GM21619 (cell line): ENCODE results near the gene SORCS2.

Experiments used
- ATAC-seq: cut with Tn5 transposase; IDR thresholded peaks from one replicate; pipeline ENCODE4 v1.9.1; 2021; ENCODE audit not compliant: unreplicated experiment

Gene SORCS2

DNA sequence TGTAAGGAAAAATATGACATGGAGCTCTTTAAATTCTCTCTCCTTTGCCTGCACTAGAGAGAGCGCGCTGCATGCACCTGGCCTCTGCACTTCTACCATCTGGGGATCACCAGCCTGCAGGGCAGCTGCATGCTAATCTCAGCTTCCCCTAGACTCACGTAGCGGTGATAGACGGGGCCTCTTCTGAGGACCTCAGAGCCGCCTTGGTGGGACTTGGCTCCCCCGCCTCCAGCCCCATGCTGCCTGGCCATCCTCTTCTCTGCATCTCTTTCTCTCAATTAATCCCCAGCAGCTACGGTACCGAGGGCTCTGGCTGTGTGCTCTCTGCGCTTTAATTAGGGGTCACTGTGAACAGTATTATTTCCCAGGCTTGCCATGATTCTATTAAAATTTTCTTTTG lies 295.2 kb downstream of the SORCS2 start:
- ATAC-seq: no peak

DNA sequence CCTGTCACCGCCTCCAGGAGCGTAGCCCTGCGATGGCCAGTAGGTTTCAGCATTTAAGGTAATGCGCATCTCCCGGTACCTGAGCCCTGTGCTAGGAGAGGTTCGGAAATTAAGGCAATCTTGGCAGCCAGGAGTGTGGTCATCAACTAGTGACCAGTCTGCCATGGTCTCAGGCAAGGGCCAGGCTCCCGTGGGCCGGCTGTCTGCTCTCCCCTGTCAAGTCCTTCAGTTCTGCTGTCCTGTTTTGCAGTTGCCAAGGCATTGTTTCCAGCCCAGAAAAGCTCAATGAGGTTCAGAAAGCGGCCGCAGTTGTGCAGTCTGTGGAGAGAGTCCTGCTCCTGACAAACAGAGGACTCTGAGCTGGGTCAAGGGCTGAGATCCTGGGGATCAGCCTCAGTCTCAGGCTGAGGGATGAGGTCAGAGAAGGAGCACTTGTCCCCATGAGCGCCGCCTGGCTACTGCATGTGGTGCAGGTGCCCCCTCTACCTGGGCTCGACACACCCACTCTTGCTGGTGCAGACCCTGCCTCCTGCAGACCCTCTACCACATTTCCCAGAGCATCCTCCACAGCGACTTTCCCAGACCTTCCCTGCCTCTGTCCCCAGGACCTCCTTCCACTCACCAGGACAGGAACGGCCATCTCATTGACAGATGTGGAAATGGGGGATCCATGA lies 295.8 kb downstream of the SORCS2 start:
- ATAC-seq: no peak

DNA sequence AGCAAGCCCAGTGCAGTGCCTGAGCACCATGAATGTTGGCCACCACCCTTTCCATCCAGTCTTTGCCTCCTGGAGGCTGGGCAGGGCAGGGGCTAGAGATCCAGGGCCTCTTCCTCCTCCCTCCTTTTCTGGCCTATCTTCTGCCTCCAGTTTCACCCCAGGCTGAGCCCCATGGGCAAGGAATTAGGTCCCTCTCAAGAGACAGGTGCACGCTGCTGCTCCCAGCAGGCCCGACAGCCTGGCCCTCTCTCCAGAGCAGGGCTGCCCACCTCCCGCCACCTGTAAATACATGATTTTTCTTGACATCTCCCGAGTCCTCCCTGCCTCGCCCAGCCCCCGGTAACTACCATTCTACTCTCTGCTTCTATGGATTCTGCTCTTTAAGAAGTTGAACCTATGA lies 299.6 kb downstream of the SORCS2 start:
- no peak for ATAC-seq

DNA sequence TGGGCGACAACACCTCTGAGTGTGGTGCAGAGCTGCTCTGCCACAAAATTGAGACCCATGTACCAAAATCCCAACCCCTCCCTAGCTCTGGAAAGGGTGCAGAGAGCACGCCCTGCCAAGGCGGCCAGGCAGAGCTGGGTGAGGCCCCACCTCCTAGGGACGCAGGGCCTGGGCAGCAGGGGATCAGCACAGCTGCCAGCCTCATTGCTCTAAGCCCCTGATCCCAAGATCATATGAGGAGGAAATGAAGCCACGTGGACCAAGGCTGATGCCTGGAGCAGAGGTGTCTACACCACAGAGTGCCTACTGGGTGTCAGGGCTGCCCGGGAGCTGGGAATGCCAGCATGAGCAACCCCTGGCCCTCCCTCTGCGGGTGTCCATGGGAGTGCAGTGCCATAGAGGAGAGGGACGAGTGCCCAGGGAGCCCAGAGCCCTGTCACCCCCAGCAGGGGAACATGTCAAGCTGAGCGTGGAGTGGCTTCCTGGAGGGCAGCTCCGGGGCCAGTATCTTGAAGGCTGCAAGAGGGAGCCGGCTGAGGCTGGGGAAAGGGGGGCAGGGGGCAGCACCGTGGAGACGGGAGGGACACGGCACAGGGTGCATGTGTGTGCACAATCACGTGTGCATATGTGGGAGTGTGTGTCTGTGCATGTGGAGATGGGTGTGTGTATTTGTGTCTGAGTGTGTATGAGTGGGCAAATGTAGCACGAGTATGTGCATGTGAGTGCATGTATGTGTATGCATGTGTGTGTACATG lies 306.3 kb downstream of the SORCS2 start:
- no peak for ATAC-seq

DNA sequence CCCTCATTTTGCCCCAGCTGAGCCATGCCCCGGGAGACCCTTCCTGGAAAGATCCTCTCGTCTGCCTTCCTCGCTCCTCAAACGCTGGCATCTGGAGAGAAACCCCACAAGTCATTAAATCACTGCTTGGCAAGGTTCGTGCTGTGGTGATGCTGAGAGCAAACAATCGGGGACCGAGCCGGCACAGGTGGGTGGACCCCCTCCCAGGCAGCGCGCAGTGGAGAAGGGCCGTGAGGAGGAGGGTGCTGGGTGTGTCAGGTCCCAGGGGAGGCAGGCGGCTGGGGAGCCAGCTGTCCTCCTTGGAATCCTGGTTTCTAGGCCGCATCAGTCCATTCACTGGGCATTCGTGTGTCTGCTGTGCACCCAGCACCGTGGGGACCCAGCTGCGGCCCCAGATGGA lies 307.3 kb downstream of the SORCS2 start:
- ATAC-seq: no peak

DNA sequence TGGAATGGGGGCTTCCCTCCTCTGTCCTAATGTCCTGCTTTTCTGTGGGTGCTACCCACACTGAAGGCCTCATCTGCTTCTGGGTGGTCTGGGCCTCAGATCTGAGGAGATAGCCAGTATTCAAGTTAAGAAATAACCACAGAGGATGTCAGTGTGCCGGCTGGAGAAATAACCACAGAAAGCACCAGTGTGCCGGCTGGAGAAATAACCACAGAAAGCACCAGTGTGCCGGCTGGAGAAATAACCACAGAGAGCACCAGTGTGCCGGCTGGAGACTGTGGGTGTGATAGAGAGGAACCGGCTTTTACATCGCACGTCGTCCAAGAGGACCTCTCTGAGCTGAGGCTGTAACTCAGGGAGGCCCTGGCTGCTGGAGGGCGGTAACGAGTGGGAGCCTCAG lies 308.1 kb downstream of the SORCS2 start:
- no peak for ATAC-seq

DNA sequence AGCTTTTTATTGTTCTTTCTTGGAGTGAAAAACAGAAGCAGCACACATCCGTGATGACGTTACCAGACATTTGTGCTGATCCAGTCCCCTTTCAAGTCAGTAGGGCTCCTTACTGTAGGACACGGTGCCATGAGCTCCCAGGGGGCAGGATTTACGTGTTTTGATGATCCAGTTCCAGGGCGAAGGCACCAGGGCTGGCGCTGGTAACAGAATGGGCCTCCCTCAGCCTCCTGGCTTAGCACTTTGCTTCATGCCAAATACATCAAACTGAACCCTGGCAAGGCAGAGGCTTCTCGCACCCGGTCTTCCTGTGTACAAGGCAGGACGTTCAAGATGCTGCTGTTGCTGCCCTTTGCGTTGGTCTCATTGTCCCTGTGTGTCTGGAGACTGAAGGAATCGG lies 309.0 kb downstream of the SORCS2 start:
- ATAC-seq: no peak

DNA sequence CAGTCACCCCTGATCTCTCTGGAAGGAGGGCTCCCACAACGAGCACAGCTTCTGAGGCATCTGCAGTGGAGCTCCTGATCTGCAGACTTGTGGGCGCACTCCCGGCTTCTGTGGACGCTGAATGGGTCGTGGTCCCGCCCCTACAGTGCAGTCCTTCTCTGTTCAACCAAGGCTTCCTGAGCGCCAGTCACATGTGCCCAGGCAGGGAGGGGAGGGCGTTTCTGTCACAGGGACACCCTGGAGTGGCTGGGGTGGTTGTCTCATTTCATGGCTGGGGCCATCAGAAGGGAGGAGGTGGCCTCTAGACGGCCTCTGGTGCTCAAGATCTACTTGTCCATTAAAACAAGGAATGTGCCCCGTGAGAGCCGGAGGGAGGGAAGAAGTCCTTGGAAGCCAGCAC lies 309.5 kb downstream of the SORCS2 start:
- no peak for ATAC-seq

DNA sequence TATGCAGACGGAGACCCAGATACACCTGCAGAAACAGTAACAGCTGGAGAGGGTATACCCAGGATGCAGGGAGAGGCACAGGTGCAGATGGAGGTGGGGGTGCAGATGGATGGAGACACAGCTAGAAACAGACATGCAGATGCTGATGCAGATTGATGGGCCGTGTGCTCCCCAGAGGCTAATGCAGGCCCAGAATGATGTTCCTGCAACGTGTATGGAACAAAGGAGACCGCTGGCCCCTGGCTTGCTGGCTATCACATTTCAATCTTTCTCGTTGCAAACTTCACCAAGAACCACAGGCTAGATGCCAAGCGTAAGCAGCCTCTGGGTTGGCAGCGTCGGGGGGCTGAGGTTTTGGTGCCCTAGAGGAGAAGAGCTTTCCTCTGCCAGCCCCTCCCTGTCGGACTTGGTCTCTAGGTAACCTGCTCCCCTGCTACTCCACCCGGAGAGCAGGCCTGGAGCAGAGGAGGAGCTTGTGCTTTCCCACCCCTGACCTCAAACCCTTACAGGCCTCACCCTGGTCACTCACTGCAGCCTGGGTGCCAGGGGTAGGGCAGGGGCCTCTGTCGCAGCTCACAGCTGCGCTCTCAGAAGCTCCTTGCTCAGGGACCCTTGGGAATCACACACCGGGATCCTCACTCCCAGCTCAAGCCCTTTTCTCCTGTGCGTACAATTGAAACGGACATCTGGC lies 311.4 kb downstream of the SORCS2 start:
- no peak for ATAC-seq

DNA sequence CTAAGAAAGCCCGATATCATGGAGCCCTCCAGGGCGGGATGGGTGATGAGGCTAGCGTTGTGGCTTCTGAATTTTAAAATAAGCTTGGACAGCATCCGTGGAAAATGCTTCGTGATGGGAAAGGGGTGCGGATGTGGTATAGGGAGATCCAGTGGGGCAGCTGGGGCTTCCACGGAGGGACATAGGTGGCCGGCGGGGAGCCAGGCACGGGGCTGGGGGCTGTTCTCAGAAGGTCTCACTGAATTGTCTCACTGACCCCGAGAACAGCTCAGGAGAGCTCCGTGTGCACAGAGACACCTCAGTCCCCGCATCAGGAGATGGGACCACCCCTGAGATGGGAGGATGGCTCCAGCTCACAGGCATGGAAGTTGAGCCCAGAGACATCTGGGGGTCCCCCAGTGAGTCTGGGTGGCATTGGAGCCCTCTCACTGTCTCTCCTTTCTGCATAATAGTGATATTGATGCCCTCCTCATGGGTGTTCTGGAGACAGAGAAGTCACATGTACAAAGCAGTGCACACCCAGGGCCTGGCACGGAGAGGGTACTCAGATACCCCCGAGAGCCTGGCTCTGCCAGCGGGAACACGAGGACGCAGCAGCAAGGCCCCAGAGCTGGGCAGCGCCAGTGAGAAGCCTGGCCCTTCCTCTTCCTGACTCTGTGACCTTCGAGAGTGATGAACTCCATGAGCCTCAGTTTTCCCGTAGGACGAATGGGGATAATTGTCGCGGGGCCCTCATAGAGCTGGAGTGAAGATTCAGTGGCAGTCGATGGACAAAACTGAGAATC lies 313.0 kb downstream of the SORCS2 start:
- ATAC-seq: no peak

DNA sequence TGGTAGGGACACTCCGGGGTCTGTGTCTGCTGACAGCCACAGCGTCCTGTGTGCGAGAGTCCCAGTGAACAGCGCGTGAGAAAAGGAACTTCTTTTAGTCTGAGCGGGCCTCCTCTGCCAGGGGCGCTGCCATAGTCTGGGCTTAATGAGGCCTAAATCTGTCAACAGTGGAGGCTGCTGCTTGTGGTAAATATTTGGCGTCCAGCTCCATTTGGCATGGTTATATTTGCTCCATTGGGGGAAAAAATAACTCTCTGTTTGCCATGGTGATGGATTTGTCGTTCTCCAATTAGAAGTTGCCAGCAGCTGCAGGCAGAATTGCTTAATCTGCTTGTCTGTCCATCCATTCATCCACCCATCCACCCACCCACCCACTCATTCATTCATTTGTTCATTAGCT lies 313.8 kb downstream of the SORCS2 start:
- ATAC-seq: no peak

DNA sequence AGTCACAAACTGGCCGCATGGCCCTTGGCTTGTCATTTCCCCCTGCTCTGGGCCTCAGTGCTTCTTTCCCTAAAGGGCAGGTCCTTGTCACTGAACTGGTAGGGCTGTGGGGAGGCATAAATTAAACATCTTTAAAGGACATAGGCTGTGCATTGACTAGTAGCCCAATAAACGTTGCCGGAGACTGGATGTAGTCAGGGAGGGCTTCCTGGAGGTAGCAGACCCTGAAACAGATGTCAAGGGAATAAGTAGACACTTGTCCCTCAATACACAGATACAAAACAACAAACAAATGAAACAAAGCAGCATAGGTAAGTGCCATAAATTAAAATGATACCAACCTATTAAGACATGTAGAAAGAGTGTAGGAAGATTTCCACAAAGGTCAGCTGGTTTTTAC lies 314.2 kb downstream of the SORCS2 start:
- no peak for ATAC-seq

DNA sequence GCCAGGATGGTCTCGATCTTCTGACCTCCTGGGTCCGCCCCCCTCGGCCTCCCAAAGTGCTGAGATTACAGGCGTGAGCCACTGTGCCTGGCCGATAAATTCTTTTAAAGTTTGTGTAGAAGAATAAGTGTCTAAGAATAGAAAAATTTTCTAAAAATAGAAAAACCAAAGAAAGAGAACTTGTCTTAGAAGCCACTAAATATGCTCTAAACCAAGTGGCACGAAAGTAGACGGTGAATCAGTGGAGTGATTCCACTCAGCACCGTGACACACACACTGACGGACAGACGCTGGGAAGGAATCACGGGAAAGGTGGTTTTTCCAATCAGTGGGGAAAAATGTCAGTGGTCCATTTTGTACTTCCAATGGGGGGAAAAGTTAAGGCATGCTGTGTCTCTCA lies 315.0 kb downstream of the SORCS2 start:
- ATAC-seq: no peak

DNA sequence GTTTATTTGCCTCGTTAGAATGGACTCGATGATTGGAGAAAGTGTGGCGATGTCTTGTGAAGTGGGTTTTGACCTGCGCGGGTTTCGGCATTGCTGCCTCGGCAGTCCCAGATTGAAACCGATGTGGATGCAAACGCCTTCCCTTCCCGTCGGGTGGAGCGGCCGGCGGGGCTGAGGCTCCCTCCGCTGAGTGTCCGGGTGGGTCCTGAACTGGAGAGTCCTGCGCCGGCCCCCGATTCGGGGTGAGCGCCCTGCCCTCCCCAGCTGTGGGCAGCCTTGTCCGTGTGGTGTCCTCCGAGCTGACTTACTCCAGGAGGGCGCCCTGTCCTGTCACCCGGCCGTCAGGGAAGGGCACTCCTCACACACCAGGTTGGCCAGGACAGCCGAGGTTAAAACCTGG lies 317.7 kb downstream of the SORCS2 start:
- no peak for ATAC-seq

DNA sequence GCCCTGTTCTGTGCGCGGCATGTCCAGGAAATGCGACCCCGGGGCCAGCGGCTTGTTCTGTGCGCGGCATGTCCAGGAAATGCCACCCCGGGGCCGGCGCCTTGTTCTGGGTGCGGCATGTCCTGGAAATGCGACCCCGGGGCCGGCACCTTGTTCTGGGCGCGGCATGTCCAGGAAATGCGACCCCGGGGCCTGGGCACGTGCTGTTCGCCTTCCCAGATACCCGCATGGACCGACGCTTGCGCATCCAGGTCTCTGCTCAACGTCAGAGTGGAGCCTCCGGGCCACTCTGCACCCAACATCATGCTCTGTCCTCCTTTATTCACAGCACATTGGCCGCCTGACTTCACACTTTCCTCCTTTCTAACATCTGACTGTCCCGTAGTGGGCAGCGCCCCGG lies 318.2 kb downstream of the SORCS2 start:
- ATAC-seq: no peak

DNA sequence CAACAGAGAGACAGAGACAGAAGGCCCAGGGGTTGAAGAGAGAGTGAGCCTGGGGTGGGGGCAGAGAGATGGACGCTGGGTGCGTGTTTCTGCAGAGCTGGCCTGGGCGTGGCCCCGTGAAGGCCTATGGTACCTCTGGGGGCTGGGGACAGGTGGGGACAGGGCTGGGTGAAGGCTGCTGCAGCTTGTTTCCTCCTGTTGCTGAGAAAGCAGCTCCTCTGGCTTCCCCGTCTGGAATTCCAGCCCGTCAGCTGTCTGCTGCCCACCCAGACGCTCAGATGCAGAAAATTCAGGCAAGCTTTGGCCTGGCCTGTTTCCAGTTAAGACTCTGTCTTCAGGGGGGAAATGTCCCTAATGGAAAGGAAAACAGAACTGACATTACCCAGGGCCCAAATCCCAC lies 319.2 kb downstream of the SORCS2 start:
- no peak for ATAC-seq

DNA sequence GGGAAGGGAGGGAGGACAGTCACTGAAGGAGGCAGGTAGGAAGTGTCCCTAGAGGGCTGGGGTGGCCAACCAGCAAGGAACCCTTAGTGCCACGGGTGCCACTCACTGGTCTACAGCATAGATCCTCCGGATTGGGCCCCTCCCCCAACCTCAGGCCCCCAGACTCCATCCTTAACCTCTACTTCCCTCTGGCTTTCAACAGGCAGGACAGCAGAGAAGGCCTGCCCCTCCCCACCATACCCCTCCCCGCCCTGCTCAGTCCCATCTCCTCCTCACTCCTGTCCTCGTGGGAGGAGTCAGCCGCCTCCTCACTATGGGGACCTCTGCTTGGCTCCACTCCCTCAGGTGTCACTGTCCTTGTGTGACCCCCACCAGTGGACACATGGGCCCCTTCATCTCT lies 320.1 kb downstream of the SORCS2 start:
- ATAC-seq: no peak

DNA sequence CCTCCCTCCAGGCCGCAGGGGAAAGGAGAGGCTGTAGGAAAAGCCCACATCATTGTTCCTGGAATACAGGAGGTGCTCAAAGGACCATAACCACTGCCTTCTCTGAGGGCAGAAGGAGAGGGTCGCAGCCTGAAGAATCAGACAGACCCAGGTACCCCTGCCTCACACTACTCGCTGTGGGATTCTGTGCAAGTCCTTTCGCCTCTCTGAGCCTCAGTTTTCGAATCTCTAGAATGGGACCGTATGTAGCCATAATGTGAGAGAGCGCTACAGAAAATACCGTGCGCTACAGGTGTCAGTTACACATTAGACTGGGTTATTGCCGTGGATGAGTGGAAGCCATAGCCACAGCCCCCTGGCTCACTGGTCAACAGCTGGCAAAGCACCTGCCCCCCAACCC lies 320.6 kb downstream of the SORCS2 start:
- no peak for ATAC-seq

DNA sequence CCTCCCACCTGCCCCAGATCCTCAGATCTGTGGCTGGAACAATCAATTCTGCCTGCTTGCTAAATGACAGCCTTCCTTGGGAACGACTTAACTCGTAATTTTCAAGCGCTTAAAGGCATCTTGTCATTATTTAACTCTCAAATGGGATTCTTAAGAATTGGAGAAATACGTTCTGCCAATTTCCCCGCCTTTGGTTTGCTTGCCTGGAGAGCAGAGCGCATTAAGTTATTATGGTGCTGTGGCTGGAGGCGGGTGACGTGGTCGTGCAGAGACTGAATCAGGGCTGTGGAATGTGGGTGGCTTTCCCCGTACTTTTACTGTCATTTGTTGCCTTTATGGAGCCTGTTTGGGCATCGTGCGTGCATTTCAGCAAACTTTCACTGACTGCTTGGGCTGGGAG lies 321.3 kb downstream of the SORCS2 start:
- ATAC-seq: no peak

DNA sequence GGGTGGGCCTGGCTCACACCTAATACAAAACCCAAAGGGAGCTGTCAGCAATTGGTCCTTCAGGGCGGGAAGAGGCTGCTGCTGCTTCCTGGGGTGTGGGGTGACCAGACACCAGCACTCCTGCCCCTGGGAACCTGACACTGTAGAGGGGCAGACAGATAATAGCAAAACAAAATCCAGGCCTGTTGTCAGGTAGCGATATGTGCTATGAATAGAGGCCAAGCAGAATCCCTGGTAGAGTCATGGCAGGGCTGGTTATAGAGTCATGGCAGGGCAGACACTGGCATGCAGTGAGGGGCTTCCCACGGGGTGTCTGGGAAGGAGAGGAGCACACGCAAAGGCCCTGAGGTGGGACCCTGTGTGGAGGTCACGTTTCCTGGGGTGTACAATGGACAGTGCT lies 321.9 kb downstream of the SORCS2 start:
- ATAC-seq: no peak

DNA sequence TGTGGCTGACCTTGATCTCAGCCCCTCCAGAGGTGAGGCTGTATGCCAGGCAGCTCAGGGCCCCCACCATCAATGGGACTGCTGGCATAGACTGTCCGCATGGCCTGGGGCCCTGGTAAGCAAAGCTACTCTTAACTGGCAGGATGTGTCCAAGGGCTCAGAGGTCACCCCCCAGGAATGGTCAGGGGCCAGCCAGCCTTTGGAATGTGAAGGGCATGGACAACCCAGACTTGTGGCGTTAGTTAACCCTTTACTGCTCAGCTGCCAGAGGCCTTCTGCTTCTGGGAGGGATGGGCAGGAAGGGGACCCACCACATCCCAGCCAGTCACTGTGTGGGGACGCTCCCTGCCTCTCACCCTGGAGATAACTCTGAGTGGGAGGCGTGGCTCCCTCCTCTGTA lies 322.5 kb downstream of the SORCS2 start:
- no peak for ATAC-seq
